HG03025 (cell line): Measurements from ENCODE around the gene KLK3.

Source experiments
- ATAC-seq: cut with Tn5 transposase; IDR thresholded peaks from one replicate; pipeline ENCODE4 v1.9.1; 2021; ENCODE audit warnings: mild to moderate bottlenecking, moderate library complexity; ENCODE audit not compliant: unreplicated experiment, low FRiP score

KLK3 gene

DNA sequence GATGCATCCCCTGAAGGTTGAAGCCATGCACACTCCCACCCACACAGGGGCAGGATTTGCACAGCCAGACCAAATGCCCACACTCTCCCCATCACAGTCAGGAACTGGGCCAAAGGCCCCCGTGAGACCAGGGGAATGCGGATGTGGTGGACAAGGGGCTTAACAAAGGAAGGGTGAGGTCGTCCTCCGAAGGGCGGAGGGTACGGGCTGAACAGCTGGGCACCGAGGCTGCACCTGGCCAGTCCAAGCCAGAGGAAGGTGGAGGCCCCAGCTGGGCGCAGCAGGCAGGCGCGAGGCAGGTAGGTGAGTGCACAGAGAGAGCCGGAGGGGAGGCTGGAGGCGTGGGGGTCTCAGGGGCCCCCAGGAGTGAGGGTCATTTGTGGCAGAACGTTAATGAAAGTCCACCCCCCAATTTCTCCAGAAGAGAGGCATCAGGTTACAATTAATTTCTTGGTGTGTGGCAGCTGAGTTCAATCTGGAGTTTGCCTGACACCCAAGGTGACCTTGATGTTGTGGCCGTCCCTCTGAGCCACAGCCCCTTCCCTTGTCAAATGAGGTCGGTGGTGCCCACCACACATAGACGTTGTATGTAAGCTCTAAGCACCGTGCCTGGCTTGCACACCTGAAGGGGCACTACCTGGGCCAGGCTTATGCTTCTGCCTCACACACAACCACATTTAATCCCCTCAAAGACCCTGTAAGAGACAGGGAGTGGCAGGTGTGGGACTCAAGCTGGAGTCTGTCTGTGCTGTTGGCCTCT is 24.3 kb upstream of the KLK3 start:
- ATAC-seq: no peak

DNA sequence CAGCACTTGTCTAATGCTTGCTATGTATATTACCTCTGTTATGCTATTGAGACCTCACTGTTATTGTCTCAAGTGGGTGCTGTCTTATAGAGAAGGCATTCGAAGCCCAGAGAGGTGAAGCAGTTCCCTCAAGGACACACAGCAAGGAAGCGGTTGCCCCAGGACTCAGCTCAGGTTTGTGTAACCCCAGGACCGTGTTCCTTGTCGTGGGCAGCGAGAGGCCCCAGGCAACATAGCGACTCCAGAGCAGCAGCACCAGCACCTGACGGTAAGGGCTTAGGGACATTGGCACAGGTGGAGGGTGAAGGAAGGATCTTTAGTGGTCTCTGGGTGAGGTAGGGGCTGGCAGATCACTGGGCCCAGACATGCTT is 23.7 kb upstream of the KLK3 start:
- ATAC-seq: no peak

DNA sequence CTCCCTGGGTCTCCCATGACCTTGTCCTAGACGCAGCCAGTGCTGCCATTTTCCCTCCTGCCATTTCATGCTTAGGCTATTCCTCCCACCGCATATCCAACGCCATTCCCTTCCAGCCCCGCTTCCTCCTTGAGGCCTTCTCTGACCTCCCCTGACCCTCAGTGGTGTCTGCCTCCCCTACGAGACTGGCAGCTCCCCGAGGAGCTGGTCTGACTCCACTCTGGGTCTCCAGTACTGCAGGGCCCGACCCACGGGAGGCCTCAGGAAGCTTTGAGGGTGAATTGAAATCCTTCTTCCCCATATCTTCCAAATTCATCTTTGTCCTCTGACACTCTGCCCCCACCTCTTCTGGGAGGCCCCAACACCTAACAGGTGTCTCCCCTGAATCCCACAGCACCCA is 22.0 kb upstream of the KLK3 start:
- no peak for ATAC-seq

DNA sequence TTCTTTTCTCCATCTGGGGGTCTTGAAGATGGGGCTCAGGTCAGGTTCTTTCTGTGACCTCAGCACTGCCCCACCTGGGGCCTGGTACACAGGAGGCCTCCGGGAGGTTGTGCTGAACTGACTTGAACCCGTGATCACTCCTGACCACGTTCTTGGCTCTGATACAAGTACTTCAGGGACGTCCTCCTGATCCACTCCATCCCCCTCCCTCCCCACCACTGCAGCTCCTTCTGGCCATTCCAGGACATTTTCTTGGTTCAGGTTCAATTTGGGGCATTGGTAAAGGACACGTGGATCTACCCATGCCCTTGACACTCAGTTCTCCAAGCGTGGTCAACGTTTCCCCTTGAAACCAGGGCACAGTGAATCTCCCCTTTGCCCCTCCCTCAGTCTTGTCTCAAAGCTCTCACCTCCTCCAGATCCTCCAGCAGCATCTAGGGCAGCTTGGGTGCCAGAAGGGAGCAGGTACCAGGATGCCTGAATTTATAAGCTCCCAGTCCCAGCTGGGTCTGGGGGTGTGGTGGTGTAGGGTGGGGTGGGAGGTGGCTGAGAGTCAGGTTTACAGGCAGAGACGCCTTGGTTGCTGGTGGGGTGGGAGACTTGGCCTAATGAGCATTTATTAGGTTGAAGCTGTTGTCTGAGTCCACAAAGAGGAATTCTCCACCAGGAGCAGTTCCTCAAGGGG is 21.5 kb upstream of the KLK3 start, which contains the start of gene KLK15:
KLK15 (minus strand) TSS at position 458 of the 685 bp plus-strand sequence. CDS start 2,082 bp downstream, outside the sequence.
- no peak for ATAC-seq

DNA sequence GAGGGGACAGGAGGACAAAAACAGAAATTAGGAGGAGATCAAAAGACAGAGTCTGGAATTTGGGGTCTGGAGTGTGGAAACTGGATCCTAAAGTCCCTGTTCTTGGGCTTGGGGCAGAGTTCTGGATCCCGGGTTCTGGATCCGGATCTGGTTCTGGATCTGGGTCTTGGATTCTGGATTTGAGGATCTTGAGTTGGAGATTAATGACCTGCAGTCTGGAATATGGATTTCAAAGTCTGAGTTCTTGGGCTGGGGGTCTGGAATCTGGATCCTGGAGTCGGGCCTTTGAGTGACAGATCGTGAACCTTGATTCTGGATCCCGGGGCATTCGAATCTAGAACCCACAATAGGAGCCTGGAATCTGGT is 20.9 kb upstream of the KLK3 start:
- ATAC-seq: no peak

DNA sequence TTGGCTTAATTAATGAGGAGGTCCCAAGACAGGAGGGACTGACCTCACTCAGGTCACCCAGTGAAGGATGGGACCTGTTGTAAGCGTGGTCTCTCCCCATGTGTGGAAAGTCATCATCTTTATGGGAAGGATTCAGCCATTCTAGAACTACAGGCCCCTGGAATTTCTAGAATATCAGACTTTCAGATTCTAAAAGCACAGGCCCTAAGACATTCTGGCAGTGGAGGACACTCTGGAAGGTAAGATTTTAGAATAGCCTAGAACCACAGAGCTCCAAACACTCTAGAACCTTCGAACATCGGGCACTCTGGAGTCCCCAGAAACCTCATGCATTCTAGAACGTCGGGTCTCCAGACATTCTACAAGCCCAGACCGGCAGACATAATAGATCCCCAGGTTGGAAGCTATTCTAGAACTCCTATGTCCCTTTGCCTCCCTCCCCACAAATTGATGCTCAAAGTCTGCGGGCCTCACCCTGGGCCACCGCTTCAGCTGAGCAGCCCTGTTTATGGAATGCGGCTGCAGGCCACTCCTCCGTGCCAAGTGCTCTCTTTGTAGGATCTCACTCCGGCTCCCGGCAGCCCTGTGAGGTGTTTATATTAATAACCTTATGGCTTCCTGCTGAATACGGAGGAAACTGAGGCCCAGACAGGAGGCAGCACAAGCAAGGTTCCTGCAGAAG is 19.5 kb upstream of the KLK3 start:
- ATAC-seq: no peak

DNA sequence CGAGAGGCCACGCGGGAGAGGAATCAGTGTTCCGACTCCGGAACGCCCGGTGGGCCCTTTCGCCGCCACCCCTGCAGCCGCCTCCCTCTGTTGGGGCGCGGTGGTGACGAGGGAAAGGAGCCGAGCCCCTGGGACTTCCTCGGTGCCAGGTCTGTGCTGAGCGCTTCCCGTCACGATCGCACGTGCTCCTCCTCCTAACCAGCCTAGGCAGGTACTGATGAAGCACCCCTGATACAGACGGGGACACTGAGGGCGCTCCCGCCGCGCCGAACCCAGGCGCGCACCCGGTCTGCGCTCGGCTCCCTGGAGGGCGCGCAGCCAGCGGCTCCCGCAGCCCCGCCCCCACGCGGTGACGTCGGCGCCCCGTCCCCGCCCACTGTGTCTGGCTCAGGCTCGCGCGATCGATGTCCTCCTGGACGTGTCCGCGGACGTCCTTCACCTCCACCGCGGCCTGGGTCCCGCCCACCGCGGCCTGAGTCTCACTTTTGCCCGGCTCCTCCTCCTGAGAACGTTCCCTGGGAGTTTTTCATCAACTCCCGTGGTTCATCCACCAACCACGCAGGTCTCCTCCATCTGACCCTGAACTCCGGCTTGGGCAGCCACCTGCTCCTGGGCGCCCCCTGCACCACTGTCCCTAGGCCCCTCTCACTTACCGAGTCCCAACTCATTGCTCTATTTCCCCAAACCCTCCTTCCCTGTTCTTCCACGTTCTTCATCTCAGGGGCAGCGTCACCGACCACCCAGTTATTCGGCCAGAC is 18.8 kb upstream of the KLK3 start:
- peak; percentile 53 for ATAC-seq

DNA sequence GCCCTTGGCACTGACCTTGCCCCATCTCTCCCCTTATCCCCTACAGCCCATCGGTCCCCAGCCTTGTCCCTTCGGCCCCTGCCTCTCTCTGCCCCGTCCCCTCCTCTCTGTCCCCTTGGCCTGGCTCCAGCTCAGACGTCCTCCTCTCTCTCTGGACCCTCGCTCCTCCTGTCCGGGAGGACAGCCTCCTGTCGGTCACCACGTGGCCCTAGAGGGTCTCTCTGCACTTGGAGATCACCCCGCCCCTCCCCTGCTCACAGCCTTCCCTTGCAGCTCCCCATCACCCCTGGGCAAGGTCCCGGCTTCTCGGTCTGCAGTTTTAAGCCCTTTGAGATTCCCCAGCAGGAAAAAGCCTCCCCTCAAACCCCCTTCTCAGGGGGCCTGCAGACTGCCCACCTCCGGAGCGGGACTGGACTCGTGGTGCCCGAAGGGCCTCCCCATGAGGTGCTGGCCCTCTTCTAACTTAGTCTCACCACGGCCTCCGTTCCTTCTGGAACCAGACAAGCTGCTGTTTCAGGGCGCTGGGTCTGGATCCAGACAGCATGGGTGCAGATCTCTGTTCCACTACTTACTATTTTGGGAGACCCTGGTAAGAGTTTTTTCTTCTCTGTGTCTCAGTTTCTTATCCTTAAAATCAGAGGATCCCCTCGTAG is 18.0 kb upstream of the KLK3 start:
- ATAC-seq: no peak

DNA sequence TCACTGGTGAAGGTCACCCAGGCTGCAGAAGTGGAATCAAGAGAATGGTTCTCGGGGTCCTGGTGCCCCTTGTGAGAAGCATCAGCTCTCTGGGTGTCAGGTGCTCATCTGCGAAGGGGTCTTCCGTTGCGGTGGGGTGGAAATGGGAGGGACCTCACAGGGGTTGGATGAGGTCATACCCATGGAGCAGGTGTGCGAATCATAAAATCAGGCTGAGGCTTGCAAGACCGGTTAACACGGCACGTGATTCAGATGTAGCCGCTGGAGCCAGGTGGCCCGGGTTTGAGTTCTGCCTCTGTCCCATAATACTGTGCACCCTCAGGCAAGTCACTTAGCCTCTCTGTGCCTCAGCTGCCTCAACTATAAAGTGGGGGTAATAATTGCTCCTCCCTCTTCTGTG is 17.4 kb upstream of the KLK3 start:
- no peak for ATAC-seq

DNA sequence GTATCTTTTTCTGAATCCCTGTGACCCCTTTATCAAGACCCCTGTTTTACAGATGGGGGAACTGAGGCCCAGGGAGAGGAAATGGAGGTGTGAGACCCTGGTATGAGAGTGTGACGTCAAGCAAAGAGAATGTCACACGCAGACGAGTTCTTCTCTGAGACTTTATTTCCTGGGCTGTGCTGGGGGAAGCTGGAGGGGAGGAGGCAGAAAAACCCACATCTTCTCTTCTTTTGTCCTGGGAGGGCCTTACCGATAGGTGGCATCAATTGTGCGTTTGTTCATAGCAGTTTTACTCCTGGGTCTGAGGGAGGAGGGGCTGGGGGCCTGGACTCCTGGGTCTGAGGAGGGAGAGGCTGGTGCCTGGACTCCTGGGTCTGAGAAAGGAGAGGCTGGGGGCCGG is 16.5 kb upstream of the KLK3 start:
- no peak for ATAC-seq

DNA sequence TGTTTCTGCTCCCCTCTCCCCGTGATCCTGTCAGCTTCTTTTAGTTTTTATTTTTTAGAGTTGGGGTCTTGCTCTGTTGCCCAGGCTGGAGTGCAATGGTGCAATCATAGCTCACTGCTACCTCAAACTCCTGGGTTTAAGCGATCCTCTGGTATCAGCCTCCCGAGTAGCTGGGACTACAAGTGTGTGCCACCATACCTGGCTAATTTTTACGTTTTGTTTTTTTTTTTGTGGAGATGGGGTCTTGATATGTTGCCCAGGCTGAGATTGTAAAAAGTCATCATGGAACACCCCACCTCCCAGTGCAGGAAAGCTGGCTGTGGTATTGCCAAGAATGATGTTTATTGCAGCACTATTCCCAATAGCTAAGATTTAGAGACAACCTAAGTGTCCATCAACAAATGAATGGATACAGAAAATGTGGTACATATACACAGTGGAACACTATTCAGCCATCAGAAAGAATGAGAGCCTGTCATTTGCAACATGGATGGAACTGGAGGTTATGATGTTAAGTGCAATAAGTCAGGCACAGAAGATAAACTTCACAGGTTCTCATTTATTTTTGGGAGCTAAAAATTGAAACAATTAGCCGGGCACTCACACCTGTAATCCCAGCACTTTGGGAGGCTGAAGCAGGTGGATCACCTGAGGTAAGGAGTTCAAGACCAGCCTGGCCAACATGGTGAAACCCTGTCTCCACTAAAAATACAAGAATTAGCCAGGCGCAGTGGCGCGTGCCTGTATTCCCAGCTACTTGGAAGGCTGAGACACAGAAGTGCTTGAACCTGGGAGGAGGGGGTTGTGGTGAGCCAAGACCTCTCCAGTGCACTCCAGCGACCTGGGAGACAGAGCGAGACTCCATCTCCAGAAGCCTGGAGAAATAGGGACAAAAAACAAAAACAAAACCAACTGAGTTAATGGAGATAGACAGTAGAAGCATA is 14.7 kb upstream of the KLK3 start:
- no peak for ATAC-seq

DNA sequence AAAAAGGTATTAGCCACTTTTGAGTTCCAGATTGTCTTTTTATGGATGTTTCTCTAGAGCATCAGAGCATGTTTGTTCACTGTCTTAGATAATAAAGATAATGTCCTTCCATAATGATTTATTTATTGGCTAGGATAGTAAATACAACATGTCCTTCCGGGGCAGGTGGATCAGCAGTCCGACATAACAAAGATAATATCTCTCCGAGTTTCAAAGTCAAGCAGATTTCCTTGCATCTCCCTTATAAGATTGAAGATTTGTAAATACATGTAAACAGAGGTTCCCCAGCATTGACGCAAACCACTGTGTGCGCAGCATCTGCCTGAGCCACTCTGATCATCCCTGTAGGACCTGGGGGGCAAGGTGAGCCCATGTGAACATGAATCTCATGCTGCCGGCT is 12.6 kb upstream of the KLK3 start:
- no peak for ATAC-seq

DNA sequence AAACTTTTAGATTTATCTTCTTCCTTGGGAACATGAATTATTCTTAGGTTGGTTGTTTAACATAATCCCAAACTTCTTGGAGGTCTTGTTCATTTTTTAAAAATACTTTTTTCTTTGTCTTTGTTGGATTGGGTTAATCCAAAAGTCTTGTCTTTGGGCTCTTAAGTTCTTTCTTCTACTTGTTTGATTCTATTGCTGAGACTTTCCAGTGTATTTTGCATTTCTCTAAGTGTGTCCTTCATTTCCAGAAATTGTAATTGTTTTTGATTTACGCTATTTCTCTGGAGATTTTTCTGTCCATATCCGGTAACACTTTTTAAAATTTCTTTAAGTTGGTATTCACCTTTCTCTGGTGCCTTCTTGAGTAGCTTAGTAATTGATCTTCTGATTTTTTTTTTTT is 11.5 kb upstream of the KLK3 start:
- ATAC-seq: no peak

DNA sequence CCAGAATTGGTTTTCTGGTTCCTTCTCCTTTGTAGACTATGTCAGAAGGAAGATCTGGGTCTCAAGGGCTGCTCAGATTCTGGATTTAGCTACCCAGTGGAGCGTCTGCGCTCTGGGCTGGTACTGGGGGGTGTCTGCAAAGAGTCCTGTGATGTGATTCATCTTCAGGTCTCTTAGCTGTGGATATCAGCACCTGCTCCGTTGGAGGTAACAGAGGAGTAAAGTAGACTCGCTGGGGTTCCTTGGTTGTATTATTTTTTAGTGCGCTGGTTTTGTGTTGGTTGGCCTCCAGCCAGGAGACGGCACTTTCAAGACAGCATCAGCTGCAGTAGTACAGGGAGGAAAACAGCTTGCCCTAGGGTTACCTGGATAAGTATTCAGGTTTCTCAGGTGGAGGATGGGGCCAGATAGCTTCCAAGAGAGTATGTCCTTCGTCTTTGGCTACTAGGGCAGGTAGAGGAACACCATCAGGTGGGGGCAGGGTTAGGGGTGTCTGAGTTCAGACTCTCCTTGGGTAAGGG is 11.0 kb upstream of the KLK3 start:
- ATAC-seq: no peak

DNA sequence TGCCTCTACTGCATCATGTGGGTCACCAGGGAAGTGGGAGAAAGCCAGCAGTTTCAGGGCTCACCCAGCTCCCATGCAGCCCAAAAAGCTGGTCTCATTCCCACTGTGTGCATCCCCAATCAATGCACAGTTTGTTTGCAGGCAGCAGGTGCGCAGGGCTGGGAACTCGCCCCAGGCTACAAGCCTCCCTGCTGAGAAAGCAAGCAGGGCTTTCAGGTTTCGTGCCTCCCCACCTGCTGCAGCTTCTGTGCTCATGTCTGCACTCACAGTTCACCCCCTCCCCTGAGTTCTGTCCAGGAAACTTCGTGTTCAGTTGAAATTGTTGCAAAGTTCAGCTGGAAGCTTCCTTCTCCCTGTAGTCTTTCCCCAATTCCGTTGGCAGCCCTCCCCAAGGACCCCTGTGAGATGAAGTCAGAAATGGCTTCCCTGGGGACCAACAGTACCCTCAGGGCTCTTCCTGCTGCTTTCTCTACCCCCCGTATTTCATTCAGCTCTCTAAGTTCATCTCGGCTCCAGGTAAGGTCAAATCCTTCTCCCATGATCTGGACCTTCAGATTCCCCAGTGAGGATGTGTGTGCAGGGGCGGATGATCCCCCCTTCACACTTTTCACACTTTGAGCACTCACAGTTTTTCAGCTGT is 10.3 kb upstream of the KLK3 start:
- no peak for ATAC-seq

DNA sequence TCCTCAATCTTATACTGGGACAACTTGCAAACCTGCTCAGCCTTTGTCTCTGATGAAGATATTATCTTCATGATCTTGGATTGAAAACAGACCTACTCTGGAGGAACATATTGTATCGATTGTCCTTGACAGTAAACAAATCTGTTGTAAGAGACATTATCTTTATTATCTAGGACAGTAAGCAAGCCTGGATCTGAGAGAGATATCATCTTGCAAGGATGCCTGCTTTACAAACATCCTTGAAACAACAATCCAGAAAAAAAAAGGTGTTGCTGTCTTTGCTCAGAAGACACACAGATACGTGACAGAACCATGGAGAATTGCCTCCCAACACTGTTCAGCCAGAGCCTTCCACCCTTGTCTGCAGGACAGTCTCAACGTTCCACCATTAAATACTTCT is 4.0 kb upstream of the KLK3 start:
- no peak for ATAC-seq

DNA sequence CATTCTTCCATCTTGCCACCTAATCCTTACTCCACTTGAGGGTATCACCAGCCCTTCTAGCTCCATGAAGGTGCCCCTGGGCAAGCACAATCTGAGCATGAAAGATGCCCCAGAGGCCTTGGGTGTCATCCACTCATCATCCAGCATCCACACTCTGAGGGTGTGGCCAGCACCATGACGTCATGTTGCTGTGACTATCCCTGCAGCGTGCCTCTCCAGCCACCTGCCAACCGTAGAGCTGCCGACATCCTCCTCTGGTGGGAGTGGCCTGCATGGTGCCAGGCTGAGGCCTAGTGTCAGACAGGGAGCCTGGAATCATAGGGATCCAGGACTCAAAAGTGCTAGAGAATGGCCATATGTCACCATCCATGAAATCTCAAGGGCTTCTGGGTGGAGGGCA is 3.1 kb upstream of the KLK3 start:
- ATAC-seq: no peak

DNA sequence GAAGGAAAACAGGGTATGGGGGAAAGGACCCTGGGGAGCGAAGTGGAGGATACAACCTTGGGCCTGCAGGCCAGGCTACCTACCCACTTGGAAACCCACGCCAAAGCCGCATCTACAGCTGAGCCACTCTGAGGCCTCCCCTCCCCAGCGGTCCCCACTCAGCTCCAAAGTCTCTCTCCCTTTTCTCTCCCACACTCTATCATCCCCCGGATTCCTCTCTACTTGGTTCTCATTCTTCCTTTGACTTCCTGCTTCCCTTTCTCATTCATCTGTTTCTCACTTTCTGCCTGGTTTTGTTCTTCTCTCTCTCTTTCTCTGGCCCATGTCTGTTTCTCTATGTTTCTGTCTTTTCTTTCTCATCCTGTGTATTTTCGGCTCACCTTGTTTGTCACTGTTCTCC is 2.7 kb downstream of the KLK3 start:
- no peak for ATAC-seq

DNA sequence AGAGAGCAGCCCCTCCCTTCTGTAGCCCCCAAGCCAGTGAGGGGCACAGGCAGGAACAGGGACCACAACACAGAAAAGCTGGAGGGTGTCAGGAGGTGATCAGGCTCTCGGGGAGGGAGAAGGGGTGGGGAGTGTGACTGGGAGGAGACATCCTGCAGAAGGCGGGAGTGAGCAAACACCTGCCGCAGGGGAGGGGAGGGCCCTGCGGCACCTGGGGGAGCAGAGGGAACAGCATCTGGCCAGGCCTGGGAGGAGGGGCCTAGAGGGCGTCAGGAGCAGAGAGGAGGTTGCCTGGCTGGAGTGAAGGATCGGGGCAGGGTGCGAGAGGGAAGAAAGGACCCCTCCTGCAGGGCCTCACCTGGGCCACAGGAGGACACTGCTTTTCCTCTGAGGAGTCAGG is 4.2 kb downstream of the KLK3 start:
- no peak for ATAC-seq
